Right lobe of liver (tissue), 4 donors: ENCODE measurements around the gene TULP3.

Source experiments
- CTCF ChIP-seq, 4 donors: fragments of 200-600 bp in 3 of 4; fragments of 450-650 bp in 1 of 4; IDR thresholded peaks; one replicate each; pipeline versions ENCODE4 v1.5.1 to v1.8.0; 2016 to 2022; ENCODE audit warnings: antibody characterized with exemption in 4 of 4, mild to moderate bottlenecking in 2 of 4
- POLR2A ChIP-seq: fragments of 450-650 bp; IDR thresholded peaks from one replicate; pipeline ENCODE4 v1.6.1; 2017; ENCODE audit warnings: antibody characterized with exemption, mild to moderate bottlenecking
- donor health status: DM: no; HTN: no; CAD: no.
- donor health status: DM: no; HTN: no; CAD: no.
- donor health status: DM: no; HTN: yes; CAD: no.

GRCh38 chr12:2961705-2962104 lies 71.0 kb downstream of the TULP3 start:
- TF ChIP-seq POLR2A (no peak), CTCF (IDR thresholded peaks at IDR 0.05) (no peak)
